ENCODE data around the gene ANTXR1.
"Not testable (repeated sequence)": the region's sequence is repeated elsewhere in the genome, so short reads cannot be mapped to it uniquely, and the experiment has no call there.

ANTXR1 gene

DNA sequence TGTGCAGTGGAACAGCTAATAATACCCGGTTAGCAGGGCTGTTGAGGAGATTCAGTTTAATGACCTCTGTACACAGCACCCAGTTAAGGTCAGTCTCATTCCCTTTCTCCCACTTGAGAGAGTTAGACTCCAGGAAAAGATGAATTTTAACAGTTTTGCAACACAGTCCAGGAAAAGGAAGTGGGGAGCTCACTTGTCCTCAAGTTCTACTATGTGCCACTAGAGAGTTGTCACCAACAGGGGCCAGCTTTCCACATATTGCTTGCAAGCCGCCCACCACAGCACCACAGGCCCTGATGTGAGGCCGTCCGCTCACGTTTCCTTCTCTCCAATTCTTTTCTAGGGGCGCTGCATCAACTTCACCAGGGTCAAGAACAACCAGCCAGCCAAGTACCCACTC lies 231.9 kb downstream of the ANTXR1 start:
- no peak for DNase-seq

DNA sequence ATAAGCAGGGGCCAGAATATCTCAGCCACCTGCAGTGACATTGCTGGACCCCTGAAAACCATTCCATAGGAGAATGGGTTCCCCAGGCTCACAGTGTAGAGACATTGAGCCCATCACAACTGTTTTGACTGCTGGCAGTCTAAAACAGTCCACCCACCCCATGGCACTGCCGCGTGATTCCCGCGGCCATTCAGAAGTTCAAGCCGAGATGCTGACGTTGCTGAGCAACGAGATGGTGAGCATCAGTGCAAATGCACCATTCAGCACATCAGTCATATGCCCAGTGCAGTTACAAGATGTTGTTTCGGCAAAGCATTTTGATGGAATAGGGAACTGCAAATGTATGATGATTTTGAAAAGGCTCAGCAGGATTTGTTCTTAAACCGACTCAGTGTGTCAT lies 234.6 kb downstream of the ANTXR1 start:
- no peak for DNase-seq

DNA sequence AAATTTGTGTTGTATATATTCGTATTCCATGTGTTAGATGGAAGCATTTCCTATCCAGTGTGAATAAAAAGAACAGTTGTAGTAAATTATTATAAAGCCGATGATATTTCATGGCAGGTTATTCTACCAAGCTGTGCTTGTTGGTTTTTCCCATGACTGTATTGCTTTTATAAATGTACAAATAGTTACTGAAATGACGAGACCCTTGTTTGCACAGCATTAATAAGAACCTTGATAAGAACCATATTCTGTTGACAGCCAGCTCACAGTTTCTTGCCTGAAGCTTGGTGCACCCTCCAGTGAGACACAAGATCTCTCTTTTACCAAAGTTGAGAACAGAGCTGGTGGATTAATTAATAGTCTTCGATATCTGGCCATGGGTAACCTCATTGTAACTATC lies 235.3 kb downstream of the ANTXR1 start:
- no peak for DNase-seq

DNA sequence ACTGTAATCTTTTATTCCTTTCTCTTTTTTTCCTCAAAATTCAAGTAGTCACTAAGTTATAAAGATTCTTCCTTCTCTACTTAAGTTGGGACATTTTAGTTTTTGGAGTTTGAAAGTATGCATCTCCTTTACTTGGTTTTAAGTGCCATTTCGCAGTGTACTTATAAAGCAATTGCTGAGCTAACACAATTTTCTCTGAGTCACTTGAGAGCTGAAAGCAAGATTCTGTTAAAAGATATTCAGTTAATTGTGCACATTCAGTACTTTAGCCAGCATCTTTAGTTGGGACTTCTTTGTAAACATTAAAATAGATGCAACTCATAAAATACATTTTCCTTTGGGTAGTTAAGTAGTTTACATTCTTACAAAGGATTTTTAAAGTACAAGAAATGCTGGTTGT lies 238.0 kb downstream of the ANTXR1 start:
- DNase-seq: no peak

DNA sequence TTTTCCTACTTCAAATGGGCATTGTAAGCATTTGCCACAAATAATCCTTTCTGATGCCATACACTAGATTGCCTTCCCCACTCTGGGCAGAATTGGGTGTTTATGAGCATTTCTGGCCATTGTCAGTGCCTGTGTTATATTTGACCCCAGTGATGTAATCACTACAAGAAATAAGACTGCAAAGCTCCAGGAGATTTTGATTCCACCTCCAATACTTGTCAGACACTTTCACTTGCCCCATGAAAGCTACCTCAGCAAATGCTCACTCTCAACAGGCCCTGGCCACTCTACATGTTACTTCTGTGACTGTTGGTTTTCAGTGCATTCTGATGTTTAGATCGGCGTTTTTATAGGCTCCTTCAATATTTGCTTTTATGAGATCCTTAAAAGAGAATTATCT lies 239.0 kb downstream of the ANTXR1 start:
- no peak for DNase-seq

DNA sequence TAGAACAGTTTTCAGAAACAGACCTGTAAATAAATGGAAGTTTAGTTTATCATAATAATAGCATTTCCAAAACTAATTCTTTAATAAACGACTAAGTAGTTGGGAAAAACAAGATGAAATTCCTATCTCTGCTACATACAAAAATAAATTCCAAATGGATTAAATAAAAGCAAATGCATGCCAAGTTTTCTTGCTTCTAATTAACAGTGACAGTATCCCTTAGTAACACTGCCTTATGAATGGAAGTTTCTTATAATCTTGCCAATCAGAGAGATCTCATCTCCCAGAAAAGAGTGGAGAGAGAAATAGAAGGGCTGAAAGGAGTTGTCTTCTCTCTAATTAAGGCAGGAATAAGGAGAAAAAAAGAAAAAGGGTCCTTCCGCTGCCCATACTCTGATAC lies 240.1 kb downstream of the ANTXR1 start:
- DNase-seq: no peak

DNA sequence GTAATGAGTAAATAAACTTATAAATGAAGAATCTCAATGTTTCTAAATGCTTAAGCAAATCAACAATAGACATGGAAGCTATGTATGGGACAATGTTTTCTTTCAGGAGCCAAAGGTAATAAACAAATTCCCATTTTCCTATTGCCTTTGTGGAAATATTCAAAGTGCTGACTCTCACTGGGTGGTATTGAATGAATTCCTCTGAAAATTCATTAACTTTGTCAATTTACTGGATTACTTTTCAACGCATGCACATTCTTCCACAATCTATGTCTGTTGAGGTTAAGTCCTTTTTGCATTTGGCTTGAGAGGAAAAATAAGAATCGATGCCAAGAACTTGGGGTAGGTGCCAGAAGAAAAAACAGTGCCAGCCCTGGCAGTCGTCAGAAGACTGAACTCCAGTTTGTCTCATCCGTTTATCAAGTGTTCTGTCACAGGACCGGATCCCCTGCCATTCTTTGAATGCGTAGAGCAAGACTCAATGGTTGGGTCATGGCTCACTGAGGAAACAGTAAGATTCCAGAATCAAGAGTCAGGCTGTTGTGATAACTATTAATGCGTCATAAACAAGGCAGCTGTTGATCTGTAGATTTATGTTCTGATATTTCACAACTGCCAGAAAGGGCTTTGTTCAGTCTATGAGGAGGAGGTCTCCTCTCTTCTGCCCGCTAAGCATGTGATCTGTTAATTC lies 240.8 kb downstream of the ANTXR1 start:
- no peak for DNase-seq

DNA sequence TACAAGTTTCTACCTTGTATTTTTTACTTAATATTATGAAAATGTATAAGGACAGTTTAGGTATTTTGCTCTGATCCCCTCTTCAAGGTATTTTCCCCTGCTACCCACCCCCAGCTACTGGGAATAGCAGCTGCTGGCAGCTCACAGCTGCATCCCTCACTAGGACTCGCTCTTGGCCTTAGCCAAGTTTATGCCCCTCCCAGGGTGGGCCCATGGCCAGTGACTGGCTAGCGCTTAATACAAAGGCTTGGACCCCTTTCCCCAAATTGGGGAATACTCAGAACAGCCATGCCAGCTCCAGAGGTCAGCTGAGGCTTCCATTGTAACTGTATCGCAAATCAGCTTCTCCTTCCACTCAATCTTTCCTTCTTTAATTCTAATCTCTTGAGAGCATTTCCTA lies 242.8 kb downstream of the ANTXR1 start:
- DNase-seq: no peak

DNA sequence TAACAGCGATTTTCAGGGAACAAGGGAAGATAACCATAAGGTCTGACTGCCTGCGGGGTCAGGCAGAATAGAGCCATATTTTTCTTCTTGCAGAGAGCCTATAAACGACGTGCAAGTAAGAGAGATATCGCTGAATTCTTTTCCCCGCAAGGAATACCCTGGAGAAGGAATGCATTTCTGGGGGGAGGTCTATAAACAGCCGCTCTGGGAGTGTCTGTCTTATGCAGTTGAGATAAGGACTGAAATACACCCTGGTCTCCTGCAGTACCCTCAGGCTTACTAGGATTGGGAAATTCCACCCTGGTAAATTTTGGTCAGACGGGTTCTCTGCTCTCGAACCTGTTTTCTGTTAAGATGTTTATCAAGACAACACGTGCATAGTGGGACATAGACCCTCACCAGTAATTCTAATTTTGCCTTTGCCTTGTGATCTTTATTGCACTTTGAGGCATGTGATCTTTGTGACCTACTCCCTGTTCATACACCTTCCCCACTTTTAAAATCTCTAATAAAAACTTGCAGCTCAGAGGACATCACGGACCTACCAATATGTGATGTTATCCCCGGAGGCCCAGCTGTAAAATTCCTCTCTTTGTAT lies 247.1 kb downstream of the ANTXR1 start:
- DNase-seq: not testable (repeated sequence)

DNA sequence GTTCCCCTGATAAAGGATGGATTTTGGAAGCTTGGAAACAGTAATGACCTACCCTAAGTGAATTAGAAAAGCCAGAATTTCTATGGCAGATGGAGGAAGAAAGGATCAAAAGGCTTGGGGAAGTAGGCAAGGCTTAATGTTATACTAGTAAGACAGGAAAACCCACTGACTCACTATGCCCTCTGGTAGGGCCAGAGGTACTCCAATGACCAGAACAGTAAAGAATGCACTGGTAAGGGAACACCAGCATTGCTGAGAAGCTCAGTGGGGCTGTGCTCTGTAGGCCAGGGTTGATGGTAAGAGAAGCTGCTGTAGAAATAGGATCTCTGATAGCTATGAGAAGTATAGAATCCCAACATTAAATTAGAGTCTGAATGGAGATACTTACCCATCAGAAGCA lies 247.7 kb downstream of the ANTXR1 start:
- no peak for DNase-seq

DNA sequence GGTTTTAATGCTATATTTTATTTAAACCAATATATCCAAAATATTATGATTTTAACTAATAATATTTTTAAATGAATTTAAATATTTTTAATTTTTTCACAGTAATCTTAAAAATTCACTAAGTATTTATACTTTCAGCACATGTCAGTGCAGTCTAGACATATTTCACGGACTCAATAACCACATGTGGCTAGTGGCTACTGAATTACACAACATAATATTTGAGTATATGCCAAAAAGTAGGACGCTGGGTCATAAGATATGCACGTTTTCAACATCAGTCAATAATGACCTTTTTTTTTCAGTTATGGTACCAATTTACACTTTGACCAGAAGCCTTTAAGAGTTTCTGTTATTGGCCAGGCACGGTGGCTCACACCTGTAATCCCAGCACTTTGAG lies 256.4 kb downstream of the ANTXR1 start:
- no peak for DNase-seq

DNA sequence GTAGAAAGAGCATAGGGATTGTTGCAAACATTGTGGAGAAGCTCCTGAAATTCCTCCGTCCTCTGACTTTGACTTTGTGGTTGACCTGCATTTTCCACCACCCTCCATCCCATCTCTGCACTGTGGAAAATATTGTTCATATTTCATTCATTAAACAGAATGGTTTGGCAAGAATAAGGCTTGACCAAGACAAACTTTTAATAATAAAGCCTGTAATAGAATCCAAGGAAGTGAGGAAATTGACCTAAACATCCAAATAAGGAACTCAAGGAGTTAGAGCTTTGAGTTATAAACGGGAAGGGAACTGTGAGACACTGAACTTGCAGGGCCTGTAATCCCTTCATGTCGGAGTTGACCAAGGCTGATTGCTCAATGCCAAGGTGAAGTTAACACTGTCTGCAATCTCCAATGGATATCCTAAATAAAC lies 258.9 kb downstream of the ANTXR1 start:
- DNase-seq: no peak

DNA sequence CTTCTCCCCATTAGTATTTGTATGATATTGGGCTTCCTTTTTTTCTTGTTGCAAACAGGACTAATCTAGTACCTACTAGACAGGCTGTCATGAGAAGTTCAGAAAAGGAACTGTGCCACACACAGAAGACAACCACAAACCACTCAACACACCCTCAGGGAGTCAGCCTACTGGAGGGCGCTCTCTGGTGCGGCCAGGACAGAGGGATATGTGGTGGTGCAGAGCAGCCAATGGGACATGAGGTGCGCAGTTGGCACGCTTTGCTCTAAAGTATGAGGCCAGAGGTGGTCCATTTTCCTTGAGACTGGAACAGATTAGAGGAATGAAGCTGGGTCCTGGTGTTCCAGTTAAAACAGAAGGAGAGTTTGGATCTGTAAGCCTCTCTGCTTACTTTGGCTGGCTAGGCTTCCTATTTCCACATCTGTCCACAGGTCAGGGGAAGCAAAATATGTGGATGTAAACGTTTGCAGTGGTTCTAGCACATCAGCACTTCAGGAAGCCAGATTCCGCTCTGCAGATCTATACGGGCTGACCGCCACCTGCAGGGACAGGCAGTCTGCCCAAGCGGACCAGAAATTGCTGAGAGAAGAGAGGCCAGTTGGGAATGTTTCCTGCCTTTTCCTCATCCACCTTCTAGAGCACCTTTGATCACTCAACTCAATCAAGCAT lies 260.0 kb downstream of the ANTXR1 start:
- DNase-seq: no peak

DNA sequence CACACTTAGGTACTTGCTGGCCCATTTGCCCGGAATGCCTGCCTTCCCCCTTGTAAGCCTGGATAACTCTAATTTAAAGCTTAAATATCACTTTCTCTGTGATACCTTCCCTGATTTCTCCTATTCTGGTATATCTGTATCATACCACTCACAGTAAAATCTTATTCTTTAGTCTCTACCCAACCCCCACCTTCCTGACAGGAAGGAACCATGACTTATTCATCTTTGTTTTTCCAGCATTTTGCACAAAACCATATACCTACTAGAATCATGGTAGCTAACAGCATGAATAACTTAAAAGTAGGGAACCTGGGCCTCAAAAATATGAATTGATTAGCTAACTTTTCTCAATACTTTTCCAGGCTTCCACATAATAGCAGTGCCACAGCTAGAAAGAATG lies 262.5 kb downstream of the ANTXR1 start:
- no peak for DNase-seq

DNA sequence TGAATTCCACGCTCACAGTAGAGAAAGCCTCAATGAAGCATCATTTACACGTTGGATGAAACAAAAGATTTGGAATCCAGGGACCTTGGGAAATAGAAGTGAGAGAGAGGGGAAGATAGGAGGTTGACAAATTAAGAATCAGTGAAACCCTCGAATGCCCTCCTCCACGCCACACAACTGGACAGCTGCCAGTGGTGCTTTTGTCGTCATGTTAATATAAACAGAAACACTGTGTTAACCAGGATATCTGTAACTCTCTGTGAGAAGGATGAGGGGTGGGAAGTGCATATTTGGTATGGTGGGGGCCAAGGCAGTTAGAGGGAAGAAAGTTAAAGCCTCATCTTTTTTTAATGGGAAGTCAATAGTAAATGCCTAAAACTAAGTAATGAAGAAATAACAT lies 265.4 kb downstream of the ANTXR1 start:
- no peak for DNase-seq

DNA sequence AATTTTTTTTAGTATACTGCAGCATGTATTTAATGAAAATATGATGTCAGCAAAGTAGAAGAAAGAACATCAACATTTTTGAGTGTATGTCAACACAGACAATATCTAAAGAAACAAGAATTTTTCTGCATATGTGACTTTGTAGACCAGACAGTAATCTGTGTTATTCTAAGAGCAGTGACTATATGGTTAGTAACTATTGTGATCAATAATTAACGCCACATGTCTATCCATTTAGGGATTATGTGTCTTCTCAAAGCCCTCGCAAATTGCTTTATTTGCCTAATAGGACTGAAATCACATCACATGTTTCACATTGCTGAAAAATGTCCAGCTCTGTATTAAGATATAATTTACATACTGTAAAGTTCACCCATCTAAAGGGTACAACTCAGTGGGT lies 266.2 kb downstream of the ANTXR1 start:
- DNase-seq: no peak

DNA sequence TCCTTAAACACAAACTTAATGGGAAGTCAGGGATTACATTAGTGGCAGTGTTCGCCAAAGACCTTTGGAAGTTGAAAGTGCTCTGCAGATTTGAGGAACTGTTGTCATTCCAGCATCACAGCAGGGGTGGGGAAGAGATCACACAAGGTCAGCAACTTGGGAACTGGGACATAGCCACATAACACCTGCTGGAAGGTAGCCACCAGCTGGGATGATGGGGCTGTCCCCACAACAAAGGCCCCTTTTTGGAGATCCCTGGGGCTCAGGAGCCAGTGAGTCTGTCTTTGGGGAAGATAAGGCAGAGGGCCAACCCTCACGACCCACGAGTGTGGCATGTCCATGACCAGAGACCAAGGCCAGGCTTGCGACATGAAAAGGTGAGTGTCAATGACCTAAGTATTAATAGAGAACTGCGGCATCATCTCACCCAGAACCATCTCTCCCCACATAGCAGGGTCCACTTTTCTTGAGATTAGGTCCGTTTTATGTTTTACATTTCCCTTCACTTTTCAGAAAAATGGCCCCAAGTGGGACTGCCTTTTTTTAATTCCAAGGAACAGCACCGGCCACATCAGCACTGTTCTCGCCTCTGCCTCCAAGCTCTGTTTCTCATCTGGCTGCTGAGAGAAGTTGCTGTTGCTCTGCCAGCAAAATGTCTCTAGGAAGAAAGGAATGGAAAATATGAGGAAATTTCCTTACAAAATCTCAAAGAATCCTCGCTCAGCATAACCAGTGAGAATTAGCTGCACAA lies 267.1 kb downstream of the ANTXR1 start:
- DNase-seq: no peak

DNA sequence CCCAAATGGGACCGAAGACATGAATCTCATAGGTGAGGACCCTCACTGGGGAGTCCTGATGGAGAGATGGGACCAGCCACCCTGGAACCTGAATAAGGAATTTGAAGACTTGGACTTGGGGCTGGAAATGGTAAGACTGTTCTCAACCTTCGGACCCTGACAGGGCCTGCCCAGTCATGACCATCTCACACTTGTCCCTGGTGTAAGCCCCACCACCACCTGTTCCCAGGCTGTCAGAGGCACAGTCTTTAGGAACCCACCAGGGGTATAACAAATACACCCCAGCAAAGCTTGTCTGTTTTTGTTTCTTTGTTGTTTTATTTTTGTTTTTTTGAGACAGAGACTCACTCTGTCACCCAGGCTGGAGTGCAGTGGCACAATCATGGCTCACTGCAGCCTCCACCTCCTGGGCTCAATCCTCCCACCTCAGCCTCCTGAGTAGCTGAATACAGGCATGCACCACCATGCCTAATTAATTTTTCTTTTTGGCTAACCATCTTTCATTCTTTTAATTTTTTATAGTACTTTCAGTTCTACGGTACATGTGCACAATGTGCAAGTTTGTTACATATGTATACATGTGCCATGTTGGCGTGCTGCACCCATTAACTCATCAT lies 267.9 kb downstream of the ANTXR1 start:
- no peak for DNase-seq

DNA sequence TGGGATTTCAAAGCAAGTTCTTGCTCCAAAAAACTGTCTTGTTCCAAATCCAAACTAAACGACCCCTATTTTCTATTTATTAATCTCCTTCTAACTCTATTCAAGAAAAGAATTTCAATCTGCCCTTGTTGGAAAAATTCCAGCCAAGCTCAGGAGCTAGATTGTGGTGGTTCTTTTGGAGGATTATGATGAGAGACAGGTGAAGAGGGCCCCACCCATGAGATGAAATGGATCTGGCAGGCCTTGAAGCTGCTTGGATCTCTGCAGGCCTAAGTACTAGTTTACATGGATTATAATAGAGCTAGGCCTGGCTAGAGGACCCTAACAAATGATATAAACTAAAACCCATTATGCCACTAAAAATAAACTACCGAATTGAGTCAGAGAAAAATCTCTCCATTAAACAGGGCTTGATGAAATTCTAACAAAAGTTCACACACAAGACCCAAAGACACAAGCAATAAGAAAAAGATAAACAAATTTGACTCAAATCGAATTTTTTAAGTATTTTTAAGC lies 272.5 kb downstream of the ANTXR1 start:
- no peak for DNase-seq

DNA sequence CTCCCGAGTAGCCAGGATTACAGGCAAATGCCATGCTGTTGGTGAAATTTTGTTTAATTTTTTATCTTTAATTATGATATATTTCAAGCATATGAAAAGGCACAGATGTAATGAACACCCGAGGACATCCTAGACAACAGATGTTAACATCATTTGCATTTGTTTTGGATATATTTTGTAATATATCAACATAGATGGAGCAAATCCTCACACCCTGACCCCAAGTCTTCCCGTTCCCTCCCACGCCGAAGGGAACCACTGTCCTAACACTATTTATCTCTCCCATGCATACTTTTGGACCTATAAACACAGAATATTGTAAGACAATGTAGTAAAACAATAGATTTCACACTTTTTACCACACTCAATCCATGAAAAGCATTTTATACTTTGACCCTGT lies 274.6 kb downstream of the ANTXR1 start:
- no peak for DNase-seq

DNA sequence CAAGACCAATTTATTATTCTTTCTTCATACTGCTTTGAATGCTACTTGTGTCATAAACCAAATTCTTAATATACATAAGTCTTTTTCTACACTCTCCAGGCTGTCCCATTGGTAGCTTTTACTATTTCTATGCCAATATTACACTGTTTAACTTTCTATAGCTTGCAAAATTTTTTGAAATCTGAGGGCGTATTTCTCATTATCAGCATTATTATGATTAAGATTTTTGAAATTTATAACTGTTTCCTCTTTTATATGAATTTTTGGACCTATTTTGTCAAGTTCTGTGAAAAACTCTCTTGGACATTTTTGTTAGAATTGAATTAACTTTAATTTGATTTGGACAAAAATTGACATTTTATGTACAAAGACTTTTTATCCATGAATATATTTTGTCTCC lies 275.4 kb downstream of the ANTXR1 start:
- DNase-seq: no peak

DNA sequence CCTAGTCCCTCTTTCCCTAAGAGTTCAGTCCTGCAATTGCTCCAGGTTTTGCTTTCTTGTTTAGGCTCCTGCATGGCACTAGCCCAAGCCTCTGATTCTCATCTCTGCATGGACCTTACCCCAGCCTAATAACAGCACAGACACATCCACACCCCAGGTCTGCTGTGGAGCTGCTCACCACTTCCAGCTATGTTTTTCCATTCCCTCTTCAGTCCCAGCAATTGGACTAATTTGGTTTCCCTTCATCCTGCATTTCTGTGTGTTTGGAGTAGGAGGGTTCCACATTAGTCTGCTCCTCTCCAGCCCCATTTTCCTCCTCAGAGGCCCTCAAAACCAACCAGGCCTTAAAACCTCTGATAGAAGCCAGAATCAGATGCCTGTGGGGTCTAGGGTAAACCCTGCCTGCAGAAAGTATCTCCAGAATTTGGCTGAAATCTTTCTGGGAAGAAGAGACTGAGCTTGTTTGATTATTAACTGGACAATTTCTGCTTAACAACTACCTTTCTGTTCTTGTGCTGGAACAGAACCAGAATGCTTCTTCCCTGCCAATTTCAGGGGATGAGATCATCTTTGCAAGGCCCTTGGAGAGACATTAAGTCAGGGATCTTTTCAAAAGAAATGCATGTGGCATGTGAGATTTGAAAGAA lies 278.1 kb downstream of the ANTXR1 start:
- no peak for DNase-seq

DNA sequence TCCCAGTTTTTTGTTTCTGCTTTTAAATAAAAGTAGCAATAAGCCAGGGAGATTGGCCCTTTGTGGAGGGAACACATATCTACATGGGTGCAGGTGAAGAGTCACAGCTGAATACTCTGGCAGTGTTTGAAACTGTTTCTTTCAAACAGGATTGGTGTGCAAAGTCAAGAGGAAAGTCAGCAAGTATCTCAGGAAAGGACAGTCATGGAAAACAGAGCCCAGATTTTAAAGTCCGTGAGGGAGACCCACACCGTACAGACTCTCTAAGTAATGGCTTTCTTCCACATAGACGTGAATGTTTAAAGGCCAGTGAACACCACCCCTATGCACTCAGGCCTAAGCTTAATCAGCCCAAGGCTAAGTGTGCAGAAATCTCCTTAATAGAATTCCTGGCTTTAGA lies 278.7 kb downstream of the ANTXR1 start:
- DNase-seq: no peak
